Measurements from ENCODE around the gene TEX14. TPM values are rescaled to one million over a fixed set of nuclear protein-coding genes. Genes with fewer than 3 reads are reported as not detected.

TEX14 gene
- polyA plus RNA-seq, 1 donor (not counting 4 experiments of a cell fraction or from before 2014, with no cell fraction given), result 0.16 TPM

- no peak overlapping the region for H3K9ac ChIP-seq (ENCODE audit: control insufficient read depth, extremely low read depth, insufficient read depth, low read length)
- H3K4me2 ChIP-seq (ENCODE audit: control insufficient read depth, extremely low read depth, insufficient read depth, low read depth, low read length), result no peak overlapping the region
- no peak overlapping the region for H3K27ac ChIP-seq (ENCODE audit: control insufficient read depth, insufficient read depth, low read length)
- H3K27me3 ChIP-seq (ENCODE audit: control insufficient read depth, extremely low read depth, insufficient read depth, low read length), result peaks cover 18% of the 10 kb centered on the region
- FAIRE-seq, result no peak
- no peaks in the 10 kb centered on the region for H4K20me1 ChIP-seq (ENCODE audit: control insufficient read depth, extremely low read depth, insufficient read depth, low read length)
- H3K9me3 ChIP-seq (ENCODE audit: control insufficient read depth, low read depth, low read length), result no peaks in the 10 kb centered on the region
- H3K36me3 ChIP-seq (ENCODE audit: control insufficient read depth in 2 of 2, extremely low read depth in 1 of 2, insufficient read depth in 2 of 2, low read length in 2 of 2), result no peaks in the 10 kb centered on the region
- TF ChIP-seq EZH2 (IDR thresholded peaks at IDR 0.05; ENCODE audit: low read length) (no peak), CTCF (optimal IDR thresholded peaks at IDR 0.05 in 1 of 3, IDR thresholded peaks at IDR 0.05 in 1 of 3, conservative IDR thresholded peaks at IDR 0.05 in 1 of 3; ENCODE audit: extremely low read depth in 1 of 3, insufficient read depth in 2 of 3, low read length in 3 of 3) (no peak)
- no peak overlapping the region for H2AFZ ChIP-seq (ENCODE audit: control insufficient read depth, low read length)
- no peaks in the 10 kb centered on the region for H3K9me1 ChIP-seq (ENCODE audit: control insufficient read depth, extremely low read depth, insufficient read depth, low read length)
- DNase-seq (ENCODE audit: low read depth, low spot score), result no peak
- H3K79me2 ChIP-seq (ENCODE audit: control insufficient read depth, insufficient read depth, low read length), result no peaks in the 10 kb centered on the region
- dilution Hi-C loops (cut with MboI; ENCODE audit: extremely low pct_ligation_motif_present, low sequenced_read_pairs), result no loop called here
- H3K4me1 ChIP-seq (ENCODE audit: control insufficient read depth, extremely low read depth, insufficient read depth, low read length), result peaks cover 4% of the 10 kb centered on the region
- no peak overlapping the region for H3K4me3 ChIP-seq (ENCODE audit: control insufficient read depth in 2 of 3, extremely low read depth in 1 of 3, insufficient read depth in 2 of 3, low read depth in 1 of 3, low read length in 3 of 3)
These were observed 158.1 kb downstream of the TEX14 start for GRCh38 chr17:58533616-58534188.

DNA sequence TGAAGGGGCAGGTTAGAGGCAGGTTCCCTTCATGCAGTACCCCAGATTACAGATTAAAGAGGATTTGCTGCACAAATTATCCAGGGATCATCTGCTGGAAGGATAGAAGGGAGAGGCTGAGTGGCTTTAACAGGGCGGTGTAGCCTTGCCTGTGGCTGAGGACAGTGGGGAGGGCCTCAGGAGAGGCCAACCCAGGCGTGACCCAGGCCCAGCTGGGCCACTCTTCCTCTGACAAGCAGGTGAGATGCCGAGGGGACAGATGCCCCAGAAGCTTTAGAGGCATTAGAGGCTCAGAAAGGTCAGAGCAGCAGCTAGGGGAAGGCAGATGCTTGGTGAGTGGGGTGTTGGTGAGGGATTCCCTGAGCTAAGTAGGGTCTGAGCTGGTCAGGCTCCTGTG, 159.3 kb downstream of the TEX14 start:
- H3K4me3 ChIP-seq (ENCODE audit: control insufficient read depth in 2 of 3, extremely low read depth in 1 of 3, insufficient read depth in 2 of 3, low read depth in 1 of 3, low read length in 3 of 3), result no peak overlapping the region
- dilution Hi-C loops (cut with MboI; ENCODE audit: extremely low pct_ligation_motif_present, low sequenced_read_pairs), result no loop called here
- no peak for FAIRE-seq
- no peaks in the 10 kb centered on the region for H4K20me1 ChIP-seq (ENCODE audit: control insufficient read depth, extremely low read depth, insufficient read depth, low read length)
- no peaks in the 10 kb centered on the region for H3K9me3 ChIP-seq (ENCODE audit: control insufficient read depth, low read depth, low read length)
- H3K79me2 ChIP-seq (ENCODE audit: control insufficient read depth, insufficient read depth, low read length), result no peaks in the 10 kb centered on the region
- H2AFZ ChIP-seq (ENCODE audit: control insufficient read depth, low read length), result no peak overlapping the region
- no peaks in the 10 kb centered on the region for H3K36me3 ChIP-seq (ENCODE audit: control insufficient read depth in 2 of 2, extremely low read depth in 1 of 2, insufficient read depth in 2 of 2, low read length in 2 of 2)
- H3K27me3 ChIP-seq (ENCODE audit: control insufficient read depth, extremely low read depth, insufficient read depth, low read length), result peaks cover 18% of the 10 kb centered on the region
- H3K27ac ChIP-seq (ENCODE audit: control insufficient read depth, insufficient read depth, low read length), result no peak overlapping the region
- H3K9me1 ChIP-seq (ENCODE audit: control insufficient read depth, extremely low read depth, insufficient read depth, low read length), result no peaks in the 10 kb centered on the region
- H3K9ac ChIP-seq (ENCODE audit: control insufficient read depth, extremely low read depth, insufficient read depth, low read length), result no peak overlapping the region
- DNase-seq (ENCODE audit: low read depth, low spot score), result no peak
- peaks cover 4% of the 10 kb centered on the region for H3K4me1 ChIP-seq (ENCODE audit: control insufficient read depth, extremely low read depth, insufficient read depth, low read length)
- TF ChIP-seq EZH2 (IDR thresholded peaks at IDR 0.05; ENCODE audit: low read length), result no peak
- TF ChIP-seq CTCF (optimal IDR thresholded peaks at IDR 0.05 in 1 of 3, IDR thresholded peaks at IDR 0.05 in 1 of 3, conservative IDR thresholded peaks at IDR 0.05 in 1 of 3; ENCODE audit: extremely low read depth in 1 of 3, insufficient read depth in 2 of 3, low read length in 3 of 3), result no peak
- peak overlapping the region; percentile 58 for H3K4me2 ChIP-seq (ENCODE audit: control insufficient read depth, extremely low read depth, insufficient read depth, low read depth, low read length)

All from keratinocyte (primary cell).